ENCODE measurements around the gene AP3S2. TPM values are rescaled to one million over a fixed set of nuclear protein-coding genes. Genes with fewer than 3 reads are reported as not detected.
"Not testable (repeated sequence)": the region's sequence is repeated elsewhere in the genome, so short reads cannot be mapped to it uniquely, and the experiment has no call there.

The AP3S2 gene
- polyA plus RNA-seq, 1 experiment, result 23.5 TPM

- no peak for DNase-seq (ENCODE audit: low read depth)
- ChIA-PET CTCF (interaction anchor here (1.2 kb wide), 1 partner anchor 14 kb away, joined by 6 read pairs; no protein-coding TSS in a partner anchor), POLR2A (no interaction called here)
- no peak for TF ChIP-seq CTCF (IDR thresholded peaks at IDR 0.05; ENCODE audit: insufficient read depth, low read depth, low read length)
- H3K27me3 ChIP-seq (ENCODE audit: control insufficient read depth, insufficient read depth, low read length), result no peaks in the 10 kb centered on the region
- H3K36me3 ChIP-seq (ENCODE audit: control insufficient read depth, insufficient read depth, low read length), result peaks cover 7% of the 10 kb centered on the region
- no peak overlapping the region for H3K4me3 ChIP-seq (ENCODE audit: low read depth, low read length)
These were observed 108.6 kb downstream of the AP3S2 start for GRCh38 chr15:89785064-89785773.

GRCh38 chr15:89784686-89784960 is 109.2 kb downstream of the AP3S2 start:
- Histone ChIP-seq H3K36me3 (ENCODE audit: control insufficient read depth, insufficient read depth, low read length) (peaks cover 7% of the 10 kb centered on the region), H3K4me3 (ENCODE audit: low read depth, low read length) (no peak overlapping the region), H3K27me3 (ENCODE audit: control insufficient read depth, insufficient read depth, low read length) (no peaks in the 10 kb centered on the region)
- POLR2A ChIA-PET, result interaction anchor here (0.6 kb wide), 1 partner anchor 39 kb away, joined by 11 read pairs; no protein-coding TSS in a partner anchor
- no peak for DNase-seq (ENCODE audit: low read depth)
- no peak for TF ChIP-seq CTCF (IDR thresholded peaks at IDR 0.05; ENCODE audit: insufficient read depth, low read depth, low read length)
- CTCF ChIA-PET, result interaction anchor here (1.2 to 2.3 kb wide), 2 partner anchors 13 to 24 kb away, joined by 6 to 11 read pairs; no protein-coding TSS in a partner anchor

GRCh38 chr15:89783861-89784685 is 109.7 kb downstream of the AP3S2 start:
- ChIA-PET POLR2A (interaction anchor here (0.6 kb wide), 1 partner anchor 39 kb away, joined by 11 read pairs; no protein-coding TSS in a partner anchor), CTCF (interaction anchor here (0.7 to 2.8 kb wide), 8 partner anchors 11 to 104 kb away, joined by 3 to 11 read pairs (median 6); no protein-coding TSS in a partner anchor)
- Histone ChIP-seq H3K4me3 (ENCODE audit: low read depth, low read length) (no peak overlapping the region), H3K27me3 (ENCODE audit: control insufficient read depth, insufficient read depth, low read length) (no peaks in the 10 kb centered on the region), H3K36me3 (ENCODE audit: control insufficient read depth, insufficient read depth, low read length) (peaks cover 7% of the 10 kb centered on the region)
- no peak for TF ChIP-seq CTCF (IDR thresholded peaks at IDR 0.05; ENCODE audit: insufficient read depth, low read depth, low read length)
- DNase-seq (ENCODE audit: low read depth), result no peak

- DNase-seq (ENCODE audit: low read depth), result no peak
- Histone ChIP-seq H3K36me3 (ENCODE audit: control insufficient read depth, insufficient read depth, low read length) (peaks cover 5% of the 10 kb centered on the region), H3K27me3 (ENCODE audit: control insufficient read depth, insufficient read depth, low read length) (no peaks in the 10 kb centered on the region), H3K4me3 (ENCODE audit: low read depth, low read length) (no peak overlapping the region)
- ChIA-PET CTCF (interaction anchor here (0.6 to 2.8 kb wide), 9 partner anchors 10 to 105 kb away, joined by 3 to 11 read pairs (median 4); no protein-coding TSS in a partner anchor), POLR2A (no interaction called here)
- no peak for TF ChIP-seq CTCF (IDR thresholded peaks at IDR 0.05; ENCODE audit: insufficient read depth, low read depth, low read length)
These were observed 110.5 kb downstream of the AP3S2 start for GRCh38 chr15:89783111-89783860.

GRCh38 chr15:89782619-89782950 is 111.2 kb downstream of the AP3S2 start:
- H3K27me3 ChIP-seq (ENCODE audit: control insufficient read depth, insufficient read depth, low read length); H3K36me3 ChIP-seq (ENCODE audit: control insufficient read depth, insufficient read depth, low read length); POLR2A ChIA-PET; DNase-seq (ENCODE audit: low read depth); H3K4me3 ChIP-seq (ENCODE audit: low read depth, low read length): not testable (repeated sequence)
- CTCF ChIA-PET, result interaction anchor here (0.6 to 2.8 kb wide), 5 partner anchors 12 to 106 kb away, joined by 3 to 11 read pairs (median 6); no protein-coding TSS in a partner anchor

All from BJ (cell line).